ENCODE data around the gene TAS1R2. TPM values are rescaled to one million over a fixed set of nuclear protein-coding genes. Genes with fewer than 3 reads are reported as not detected.
A peak's percentile ranks its signal among the peaks of the same experiment; 100 is the strongest.

Gene TAS1R2
- total and polyA plus RNA-seq, 2 of the 13 experiments (the other 11 are each of a cell fraction or from before 2014, with no cell fraction given), result not detected

DNA sequence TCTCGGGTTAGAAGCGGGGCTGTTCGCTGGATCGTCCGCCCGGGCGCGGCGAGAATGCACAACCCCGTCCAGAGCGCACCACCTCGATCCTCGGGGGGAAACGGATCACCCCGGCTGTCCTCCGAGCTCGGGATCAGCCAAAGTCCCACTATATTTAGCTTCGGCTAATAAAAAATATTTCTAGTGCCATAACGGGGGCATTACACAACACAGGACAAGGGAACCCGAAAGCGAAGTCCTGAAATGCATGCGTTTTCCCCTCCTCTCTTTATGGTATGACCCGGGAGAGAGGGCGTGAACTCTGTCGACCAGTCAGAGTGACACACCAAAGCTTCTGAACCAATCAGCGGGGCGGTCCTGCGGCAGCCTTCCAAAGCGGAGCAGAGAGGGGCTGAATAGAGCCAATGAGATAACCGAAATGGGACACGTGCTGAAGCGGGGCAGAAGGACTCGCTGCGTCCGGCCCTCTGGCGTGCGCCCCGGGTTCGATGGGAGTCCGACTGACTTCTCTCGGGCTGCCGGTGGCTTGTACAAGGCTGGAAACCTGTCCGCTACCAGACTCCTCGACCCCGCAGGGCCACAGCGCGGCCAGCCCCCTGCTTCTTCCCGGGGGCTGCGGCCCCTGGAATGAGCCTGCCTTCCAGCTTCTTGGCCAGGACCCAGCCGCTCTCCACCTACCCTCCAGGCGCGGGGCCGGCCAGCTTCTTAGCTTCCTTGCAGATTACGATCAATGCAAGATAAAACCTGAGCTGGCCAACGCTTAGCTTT is 43.2 kb upstream of the TAS1R2 start, which contains the start of gene ALDH4A1 (continued):
- TF ChIP-seq ZNF710 (CRISPR knock-in tag; IDR thresholded peaks at IDR 0.05; ENCODE audit: borderline replicate concordance) (0 out of 2 replicates have a peak, but pooled peaks have one; percentile 57), ONECUT2 (CRISPR knock-in tag; IDR thresholded peaks at IDR 0.05) (no peak), ZNF446 (CRISPR knock-in tag; IDR thresholded peaks at IDR 0.05) (no peak), MXI1 (IDR thresholded peaks at IDR 0.05; ENCODE audit: borderline replicate concordance, low read depth, low read length) (peak; percentile 92; the same call in 1 of the 3 replicates), TAF1 (CRISPR knock-in tag; IDR thresholded peaks at IDR 0.05) (peak; percentile 26; the same call in 1 of the 2 replicates), ZNF652 (CRISPR knock-in tag; IDR thresholded peaks at IDR 0.05; ENCODE audit: borderline replicate concordance, low read depth) (no peak), ZNF639 (CRISPR knock-in tag; conservative IDR thresholded peaks at IDR 0.05) (no peak), KLF6 (CRISPR knock-in tag; IDR thresholded peaks at IDR 0.05) (peak; percentile 23; the same call in 1 of the 2 replicates), ZNF768 (CRISPR knock-in tag; IDR thresholded peaks at IDR 0.05) (peak; percentile 49; the same call in 1 of the 2 replicates), SSRP1 (CRISPR knock-in tag; IDR thresholded peaks at IDR 0.05) (no peak), ASH2L (IDR thresholded peaks at IDR 0.05; ENCODE audit: insufficient read length, low read depth, low read length) (peak; percentile 89), ZNF160 (CRISPR knock-in tag; IDR thresholded peaks at IDR 0.05) (peak; percentile 51; the same call in 1 of the 2 replicates), ZNF660 (CRISPR knock-in tag; IDR thresholded peaks at IDR 0.05; ENCODE audit: borderline replicate concordance, low read depth) (no peak), MLX (CRISPR knock-in tag; IDR thresholded peaks at IDR 0.05) (no peak), MXD1 (CRISPR knock-in tag; IDR thresholded peaks at IDR 0.05) (peak; percentile 92), MIER2 (CRISPR knock-in tag; IDR thresholded peaks at IDR 0.05) (no peak), MZF1 (CRISPR knock-in tag; IDR thresholded peaks at IDR 0.05; ENCODE audit: borderline replicate concordance) (no peak), SMAD3 (CRISPR knock-in tag; IDR thresholded peaks at IDR 0.05) (0 out of 2 replicates have a peak, but pooled peaks have one; percentile 44), KDM5B (CRISPR knock-in tag; IDR thresholded peaks at IDR 0.05; ENCODE audit: borderline replicate concordance) (peak; percentile 70; the same call in 1 of the 2 replicates)
- TF ChIP-seq, protein P1, sequence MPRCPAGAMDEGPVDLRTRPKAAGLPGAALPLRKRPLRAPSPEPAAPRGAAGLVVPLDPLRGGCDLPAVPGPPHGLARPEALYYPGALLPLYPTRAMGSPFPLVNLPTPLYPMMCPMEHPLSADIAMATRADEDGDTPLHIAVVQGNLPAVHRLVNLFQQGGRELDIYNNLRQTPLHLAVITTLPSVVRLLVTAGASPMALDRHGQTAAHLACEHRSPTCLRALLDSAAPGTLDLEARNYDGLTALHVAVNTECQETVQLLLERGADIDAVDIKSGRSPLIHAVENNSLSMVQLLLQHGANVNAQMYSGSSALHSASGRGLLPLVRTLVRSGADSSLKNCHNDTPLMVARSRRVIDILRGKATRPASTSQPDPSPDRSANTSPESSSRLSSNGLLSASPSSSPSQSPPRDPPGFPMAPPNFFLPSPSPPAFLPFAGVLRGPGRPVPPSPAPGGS (CRISPR knock-in tag; IDR thresholded peaks at IDR 0.05), result peak; percentile 81; the same call in 1 of the 2 replicates
- TF ChIP-seq, protein P2, sequence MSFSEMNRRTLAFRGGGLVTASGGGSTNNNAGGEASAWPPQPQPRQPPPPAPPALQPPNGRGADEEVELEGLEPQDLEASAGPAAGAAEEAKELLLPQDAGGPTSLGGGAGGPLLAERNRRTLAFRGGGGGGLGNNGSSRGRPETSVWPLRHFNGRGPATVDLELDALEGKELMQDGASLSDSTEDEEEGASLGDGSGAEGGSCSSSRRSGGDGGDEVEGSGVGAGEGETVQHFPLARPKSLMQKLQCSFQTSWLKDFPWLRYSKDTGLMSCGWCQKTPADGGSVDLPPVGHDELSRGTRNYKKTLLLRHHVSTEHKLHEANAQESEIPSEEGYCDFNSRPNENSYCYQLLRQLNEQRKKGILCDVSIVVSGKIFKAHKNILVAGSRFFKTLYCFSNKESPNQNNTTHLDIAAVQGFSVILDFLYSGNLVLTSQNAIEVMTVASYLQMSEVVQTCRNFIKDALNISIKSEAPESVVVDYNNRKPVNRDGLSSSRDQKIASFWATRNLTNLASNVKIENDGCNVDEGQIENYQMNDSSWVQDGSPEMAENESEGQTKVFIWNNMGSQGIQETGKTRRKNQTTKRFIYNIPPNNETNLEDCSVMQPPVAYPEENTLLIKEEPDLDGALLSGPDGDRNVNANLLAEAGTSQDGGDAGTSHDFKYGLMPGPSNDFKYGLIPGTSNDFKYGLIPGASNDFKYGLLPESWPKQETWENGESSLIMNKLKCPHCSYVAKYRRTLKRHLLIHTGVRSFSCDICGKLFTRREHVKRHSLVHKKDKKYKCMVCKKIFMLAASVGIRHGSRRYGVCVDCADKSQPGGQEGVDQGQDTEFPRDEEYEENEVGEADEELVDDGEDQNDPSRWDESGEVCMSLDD (CRISPR knock-in tag; IDR thresholded peaks at IDR 0.05; ENCODE audit: borderline replicate concordance), result no peak

Data from HepG2 (cell line).